Measurements from ENCODE around the gene HS2ST1. TPM values are rescaled to one million over a fixed set of nuclear protein-coding genes. Genes with fewer than 3 reads are reported as not detected.

The HS2ST1 gene
- total RNA-seq, 1 experiment from 2014 or later, result 45.8 TPM

DNA sequence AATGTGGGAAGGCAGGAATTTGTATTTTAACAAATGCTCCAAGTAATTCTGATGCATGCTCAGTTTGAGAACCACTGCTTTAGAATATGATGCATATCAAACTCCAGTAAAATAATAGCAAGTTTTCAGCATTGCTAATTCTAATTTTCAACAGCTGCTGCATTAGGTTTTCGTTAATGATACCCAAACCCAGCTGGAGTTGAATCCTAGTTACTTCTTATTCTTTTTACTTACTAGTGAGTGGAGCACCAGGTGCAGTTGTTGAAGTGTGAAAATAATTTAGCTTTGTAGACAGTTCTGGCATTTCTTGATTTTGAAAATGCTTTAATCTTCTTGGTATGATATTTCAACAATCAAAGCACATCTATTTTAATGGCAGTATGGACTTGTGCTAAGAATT is 138.5 kb downstream of the HS2ST1 start:
- Histone ChIP-seq H3K27me3 (replicated peaks; ENCODE audit: insufficient read depth, low read depth, low read length, poor library complexity) (no peaks in the 10 kb centered on the region), H3K4me1 (ENCODE audit: insufficient read depth, low read length, poor library complexity, severe bottlenecking) (no peaks in the 10 kb centered on the region), H3K27ac (ENCODE audit: low read depth, low read length, poor library complexity, severe bottlenecking) (no peak overlapping the region), H3K4me3 (ENCODE audit: low read depth, low read length, poor library complexity, severe bottlenecking) (no peak overlapping the region), H3K36me3 (ENCODE audit: insufficient read depth, low read length, poor library complexity, severe bottlenecking) (no peaks in the 10 kb centered on the region), H3K9me3 (ENCODE audit: low read depth, low read length, poor library complexity, severe bottlenecking) (peaks cover 8% of the 10 kb centered on the region)
- ChIA-PET POLR2A (ENCODE audit: low non-redundant PET) (no interaction called here), CTCF (no interaction called here)
- TF ChIP-seq, protein P1, sequence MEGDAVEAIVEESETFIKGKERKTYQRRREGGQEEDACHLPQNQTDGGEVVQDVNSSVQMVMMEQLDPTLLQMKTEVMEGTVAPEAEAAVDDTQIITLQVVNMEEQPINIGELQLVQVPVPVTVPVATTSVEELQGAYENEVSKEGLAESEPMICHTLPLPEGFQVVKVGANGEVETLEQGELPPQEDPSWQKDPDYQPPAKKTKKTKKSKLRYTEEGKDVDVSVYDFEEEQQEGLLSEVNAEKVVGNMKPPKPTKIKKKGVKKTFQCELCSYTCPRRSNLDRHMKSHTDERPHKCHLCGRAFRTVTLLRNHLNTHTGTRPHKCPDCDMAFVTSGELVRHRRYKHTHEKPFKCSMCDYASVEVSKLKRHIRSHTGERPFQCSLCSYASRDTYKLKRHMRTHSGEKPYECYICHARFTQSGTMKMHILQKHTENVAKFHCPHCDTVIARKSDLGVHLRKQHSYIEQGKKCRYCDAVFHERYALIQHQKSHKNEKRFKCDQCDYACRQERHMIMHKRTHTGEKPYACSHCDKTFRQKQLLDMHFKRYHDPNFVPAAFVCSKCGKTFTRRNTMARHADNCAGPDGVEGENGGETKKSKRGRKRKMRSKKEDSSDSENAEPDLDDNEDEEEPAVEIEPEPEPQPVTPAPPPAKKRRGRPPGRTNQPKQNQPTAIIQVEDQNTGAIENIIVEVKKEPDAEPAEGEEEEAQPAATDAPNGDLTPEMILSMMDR (conservative IDR thresholded peaks at IDR 0.05; ENCODE audit: low read depth, low read length), result no peak
- TF ChIP-seq EZH2 (IDR thresholded peaks at IDR 0.05; ENCODE audit: borderline replicate concordance, low read depth, low read length, poor library complexity, severe bottlenecking), result no peak
- intact Hi-C loops (cut with micrococcal nuclease; ENCODE audit: unreplicated experiment), result no loop called here
- BruUV-seq (replicated peaks), result no TSS peak
- DNase-seq (ENCODE audit: low spot score), result no peak

DNA sequence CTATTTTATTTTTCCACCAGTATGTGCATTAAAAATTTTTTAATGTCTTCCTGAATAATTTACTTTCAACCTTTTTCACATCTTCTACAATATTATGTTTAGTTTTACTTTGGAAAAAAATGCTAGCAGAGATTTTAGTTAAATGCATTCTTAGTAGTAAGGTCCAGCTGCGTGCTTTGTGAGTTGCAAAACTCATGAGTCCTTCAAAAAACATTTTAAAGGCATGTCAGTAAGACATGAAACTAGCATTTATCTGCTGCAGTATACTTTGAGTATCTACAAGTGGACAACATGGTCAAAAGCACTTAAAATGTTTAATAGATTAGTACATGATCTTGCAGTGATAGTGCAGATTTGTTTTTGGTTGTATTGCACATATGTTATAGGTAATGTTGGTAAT is 139.0 kb downstream of the HS2ST1 start:
- ChIA-PET POLR2A (ENCODE audit: low non-redundant PET) (no interaction called here), CTCF (no interaction called here)
- Histone ChIP-seq H3K36me3 (ENCODE audit: insufficient read depth, low read length, poor library complexity, severe bottlenecking) (no peaks in the 10 kb centered on the region), H3K9me3 (ENCODE audit: low read depth, low read length, poor library complexity, severe bottlenecking) (peaks cover 3% of the 10 kb centered on the region), H3K4me3 (ENCODE audit: low read depth, low read length, poor library complexity, severe bottlenecking) (no peak overlapping the region), H3K4me1 (ENCODE audit: insufficient read depth, low read length, poor library complexity, severe bottlenecking) (peaks cover 3% of the 10 kb centered on the region), H3K27me3 (replicated peaks; ENCODE audit: insufficient read depth, low read depth, low read length, poor library complexity) (no peaks in the 10 kb centered on the region), H3K27ac (ENCODE audit: low read depth, low read length, poor library complexity, severe bottlenecking) (no peak overlapping the region)
- DNase-seq (ENCODE audit: low spot score), result no peak
- intact Hi-C loops (cut with micrococcal nuclease; ENCODE audit: unreplicated experiment), result no loop called here
- TF ChIP-seq, protein P1 (conservative IDR thresholded peaks at IDR 0.05; ENCODE audit: low read depth, low read length), result no peak
- no peak for TF ChIP-seq EZH2 (IDR thresholded peaks at IDR 0.05; ENCODE audit: borderline replicate concordance, low read depth, low read length, poor library complexity, severe bottlenecking)
- no TSS peak for BruUV-seq (replicated peaks)

DNA sequence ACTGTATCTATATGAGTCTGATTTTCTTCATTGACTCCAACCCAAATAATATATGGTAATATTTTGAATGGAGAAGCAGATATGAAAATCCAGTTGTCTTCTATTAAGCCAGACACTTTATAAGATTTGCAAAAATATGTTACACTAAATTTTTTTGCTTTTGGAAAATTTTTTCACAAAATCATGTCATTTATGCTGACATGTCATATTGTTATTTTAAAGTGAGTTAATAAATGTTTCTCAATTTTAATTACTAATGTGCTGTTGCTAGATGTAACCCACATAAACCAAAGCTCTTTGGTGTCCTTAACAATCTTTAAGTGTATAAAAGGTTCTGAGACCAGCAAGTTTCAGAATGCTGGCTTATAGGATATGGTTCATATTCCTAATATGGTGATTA is 142.5 kb downstream of the HS2ST1 start:
- BruUV-seq (replicated peaks), result no TSS peak
- ChIA-PET POLR2A (ENCODE audit: low non-redundant PET) (no interaction called here), CTCF (no interaction called here)
- DNase-seq (ENCODE audit: low spot score), result no peak
- TF ChIP-seq, protein P1 (conservative IDR thresholded peaks at IDR 0.05; ENCODE audit: low read depth, low read length), result no peak
- no peak for TF ChIP-seq EZH2 (IDR thresholded peaks at IDR 0.05; ENCODE audit: borderline replicate concordance, low read depth, low read length, poor library complexity, severe bottlenecking)
- no peak overlapping the region for H3K27ac ChIP-seq (ENCODE audit: low read depth, low read length, poor library complexity, severe bottlenecking)
- no peaks in the 10 kb centered on the region for H3K9me3 ChIP-seq (ENCODE audit: low read depth, low read length, poor library complexity, severe bottlenecking)
- no peaks in the 10 kb centered on the region for H3K36me3 ChIP-seq (ENCODE audit: insufficient read depth, low read length, poor library complexity, severe bottlenecking)
- peaks cover 5% of the 10 kb centered on the region for H3K4me1 ChIP-seq (ENCODE audit: insufficient read depth, low read length, poor library complexity, severe bottlenecking)
- H3K4me3 ChIP-seq (ENCODE audit: low read depth, low read length, poor library complexity, severe bottlenecking), result no peak overlapping the region
- H3K27me3 ChIP-seq (replicated peaks; ENCODE audit: insufficient read depth, low read depth, low read length, poor library complexity), result no peaks in the 10 kb centered on the region
- intact Hi-C loops (cut with micrococcal nuclease; ENCODE audit: unreplicated experiment), result no loop called here

Measured in A673 (cell line).